ENCODE data around the gene PRRC2A. TPM values are rescaled to one million over a fixed set of nuclear protein-coding genes. Genes with fewer than 3 reads are reported as not detected.

Gene PRRC2A
- total RNA-seq, 2 experiments from 2014 or later, result 156 to 355 TPM

GRCh38 chr6:31687321-31687720 lies 66.8 kb downstream of the PRRC2A start:
- H3K79me2 ChIP-seq (ENCODE audit: insufficient read depth, low read depth, low read length), result no peaks in the 10 kb centered on the region
- H3K36me3 ChIP-seq (ENCODE audit: insufficient read depth, low read length), result peaks cover 56% of the 10 kb centered on the region
- no TSS peak for BruUV-seq (replicated peaks)
- no peaks in the 10 kb centered on the region for H3K9me2 ChIP-seq (ENCODE audit: insufficient read depth, low read length)
- H3K9me3 ChIP-seq (ENCODE audit: low read length), result no peaks in the 10 kb centered on the region
- no peak for DNase-seq (ENCODE audit: low spot score)
- H3K4me1 ChIP-seq (ENCODE audit: insufficient read depth, low read length, poor library complexity, severe bottlenecking), result peaks cover 12% of the 10 kb centered on the region
- intact Hi-C loops (cut with micrococcal nuclease; ENCODE audit: unreplicated experiment), result loop anchor here (10.0 kb wide), 2 partner anchors 207 to 463 kb away; partner anchors contain the start of gene EHMT2
- TF ChIP-seq CTCF (conservative IDR thresholded peaks at IDR 0.05; ENCODE audit: low read length) (no peak), EZH2phosphoT487 (IDR thresholded peaks at IDR 0.05; ENCODE audit: borderline replicate concordance, low read depth, low read length) (no peak)
- no peak overlapping the region for H3K4me3 ChIP-seq (ENCODE audit: low read depth, low read length, poor library complexity, severe bottlenecking)
- H3K4me2 ChIP-seq (ENCODE audit: low read length), result no peak overlapping the region
- no peak overlapping the region for H3K27ac ChIP-seq (ENCODE audit: low read depth, low read length, poor library complexity, severe bottlenecking)
- no peaks in the 10 kb centered on the region for H4K20me1 ChIP-seq (ENCODE audit: insufficient read depth, low read length)
- ChIA-PET POLR2A (interaction anchor here (0.7 kb wide), 1 partner anchor 12 kb away, joined by 3 read pairs; no protein-coding TSS in a partner anchor), CTCF (ENCODE audit: unreplicated experiment) (interaction anchor here (0.6 kb wide), 1 partner anchor 73 kb away, joined by 3 read pairs; no protein-coding TSS in a partner anchor)
- no peak overlapping the region for H2AFZ ChIP-seq (ENCODE audit: low read length)

Small RNAs within 50 kb of the gene (microRNA-seq; reads per million reads assigned to microRNA genes)
- gene MIR6832 (ENCODE audit: borderline replicate concordance), result not detected

Small RNAs within 50 kb of the gene (small RNA-seq; reads per million reads assigned to genes)
- not detected for gene MIR6832
- not detected for gene RF00019
- 12.4 reads per million, percentile 96 among the genes with 10 or more reads in this experiment for gene SNORA38
- not detected for gene UQCRHP1

Other genes with a start within 250 kb of the PRRC2A start
Only the 30 nearest of the 35 such genes appear.
- 24.2 and 26.3 TPM in 2 replicates for gene MICB, start 122.6 kb upstream of the PRRC2A start, total RNA-seq (2014; rRNA removed; shearing (Covaris generic))
- 32.4 and 33.9 TPM in 2 replicates for gene MICB, start 122.6 kb upstream of the PRRC2A start, total RNA-seq (2022)
- gene MCCD1, start 91.8 kb upstream of the PRRC2A start, total RNA-seq (2014; rRNA removed; shearing (Covaris generic)), result not detected in 2 replicates
- gene MCCD1, start 91.8 kb upstream of the PRRC2A start, total RNA-seq (2022), result not detected in 2 replicates
- 736 and 747 TPM in 2 replicates for gene DDX39B, start 78.7 kb upstream of the PRRC2A start, total RNA-seq (2014; rRNA removed; shearing (Covaris generic))
- 478 and 481 TPM in 2 replicates for gene DDX39B, start 78.7 kb upstream of the PRRC2A start, total RNA-seq (2022)
- gene ATP6V1G2, start 74.1 kb upstream of the PRRC2A start, total RNA-seq (2014; rRNA removed; shearing (Covaris generic)), result 3.8 and 4.2 TPM in 2 replicates
- 14.1 and 15.9 TPM in 2 replicates for gene ATP6V1G2, start 74.1 kb upstream of the PRRC2A start, total RNA-seq (2022)
- gene NFKBIL1, start 73.1 kb upstream of the PRRC2A start, total RNA-seq (2014; rRNA removed; shearing (Covaris generic)), result 17.1 and 21.8 TPM in 2 replicates
- 22.7 and 23.2 TPM in 2 replicates for gene NFKBIL1, start 73.1 kb upstream of the PRRC2A start, total RNA-seq (2022)
- gene LTA, start 48.4 kb upstream of the PRRC2A start, total RNA-seq (2014; rRNA removed; shearing (Covaris generic)), result 0.98 and 1.1 TPM in 2 replicates
- 4.1 and 4.3 TPM in 2 replicates for gene LTA, start 48.4 kb upstream of the PRRC2A start, total RNA-seq (2022)
- gene TNF, start 45.1 kb upstream of the PRRC2A start, total RNA-seq (2014; rRNA removed; shearing (Covaris generic)), result 1.7 and 3.5 TPM in 2 replicates
- 2.5 TPM in 2 replicates for gene TNF, start 45.1 kb upstream of the PRRC2A start, total RNA-seq (2022)
- gene LTB, start 38.3 kb upstream of the PRRC2A start, total RNA-seq (2014; rRNA removed; shearing (Covaris generic)), result 36.5 and 46.8 TPM in 2 replicates
- gene LTB, start 38.3 kb upstream of the PRRC2A start, total RNA-seq (2022), result 36.9 and 39.2 TPM in 2 replicates
- 1.2 and 3.0 TPM in 2 replicates for gene LST1, start 34.4 kb upstream of the PRRC2A start, total RNA-seq (2014; rRNA removed; shearing (Covaris generic))
- 4.2 and 4.9 TPM in 2 replicates for gene LST1, start 34.4 kb upstream of the PRRC2A start, total RNA-seq (2022)
- 1.6 TPM in 1 of 2 replicates, not detected in the other for gene NCR3, start 27.7 kb upstream of the PRRC2A start, total RNA-seq (2014; rRNA removed; shearing (Covaris generic))
- 0.74 and 2.0 TPM in 2 replicates for gene NCR3, start 27.7 kb upstream of the PRRC2A start, total RNA-seq (2022)
- 15.3 and 22.0 TPM in 2 replicates for gene AIF1, start 5.5 kb upstream of the PRRC2A start, total RNA-seq (2014; rRNA removed; shearing (Covaris generic))
- 16.3 and 17.2 TPM in 2 replicates for gene AIF1, start 5.5 kb upstream of the PRRC2A start, total RNA-seq (2022)
- gene BAG6, start 31.9 kb downstream of the PRRC2A start, total RNA-seq (2014; rRNA removed; shearing (Covaris generic)), result 191 and 233 TPM in 2 replicates
- gene BAG6, start 31.9 kb downstream of the PRRC2A start, total RNA-seq (2022), result 320 and 323 TPM in 2 replicates
- 0.13 and 1.5 TPM in 2 replicates for gene APOM, start 35.2 kb downstream of the PRRC2A start, total RNA-seq (2014; rRNA removed; shearing (Covaris generic))
- gene APOM, start 35.2 kb downstream of the PRRC2A start, total RNA-seq (2022), result 2.1 and 3.6 TPM in 2 replicates
- 17.5 and 18.5 TPM in 2 replicates for gene C6orf47, start 40.1 kb downstream of the PRRC2A start, total RNA-seq (2014; rRNA removed; shearing (Covaris generic))
- 16.7 and 17.4 TPM in 2 replicates for gene C6orf47, start 40.1 kb downstream of the PRRC2A start, total RNA-seq (2022)
- gene GPANK1, start 44.3 kb downstream of the PRRC2A start, total RNA-seq (2014; rRNA removed; shearing (Covaris generic)), result 34.3 and 50.9 TPM in 2 replicates
- 38.8 and 40.7 TPM in 2 replicates for gene GPANK1, start 44.3 kb downstream of the PRRC2A start, total RNA-seq (2022)
- 207 and 230 TPM in 2 replicates for gene CSNK2B, start 45.4 kb downstream of the PRRC2A start, total RNA-seq (2014; rRNA removed; shearing (Covaris generic))
- 245 and 254 TPM in 2 replicates for gene CSNK2B, start 45.4 kb downstream of the PRRC2A start, total RNA-seq (2022)
- gene LY6G5B, start 49.3 kb downstream of the PRRC2A start, total RNA-seq (2014; rRNA removed; shearing (Covaris generic)), result 12.3 and 15.9 TPM in 2 replicates
- 28.7 and 32.0 TPM in 2 replicates for gene LY6G5B, start 49.3 kb downstream of the PRRC2A start, total RNA-seq (2022)
- gene LY6G5C, start 60.4 kb downstream of the PRRC2A start, total RNA-seq (2014; rRNA removed; shearing (Covaris generic)), result 1.6 and 1.8 TPM in 2 replicates
- 2.5 and 3.5 TPM in 2 replicates for gene LY6G5C, start 60.4 kb downstream of the PRRC2A start, total RNA-seq (2022)
- 28.6 and 34.8 TPM in 2 replicates for gene ABHD16A, start 82.6 kb downstream of the PRRC2A start, total RNA-seq (2014; rRNA removed; shearing (Covaris generic))
- 32.7 and 35.2 TPM in 2 replicates for gene ABHD16A, start 82.6 kb downstream of the PRRC2A start, total RNA-seq (2022)
- gene LY6G6F, start 86.2 kb downstream of the PRRC2A start, total RNA-seq (2014; rRNA removed; shearing (Covaris generic)), result not detected in 2 replicates
- gene LY6G6F, start 86.2 kb downstream of the PRRC2A start, total RNA-seq (2022), result not detected in 2 replicates
- gene LY6G6D, start 94.6 kb downstream of the PRRC2A start, total RNA-seq (2014; rRNA removed; shearing (Covaris generic)), result not detected in 2 replicates
- gene LY6G6D, start 94.6 kb downstream of the PRRC2A start, total RNA-seq (2022), result not detected in 2 replicates
- not detected in 2 replicates for gene LY6G6C, start 101.0 kb downstream of the PRRC2A start, total RNA-seq (2014; rRNA removed; shearing (Covaris generic))
- gene LY6G6C, start 101.0 kb downstream of the PRRC2A start, total RNA-seq (2022), result not detected in 2 replicates
- not detected in 2 replicates for gene MPIG6B, start 102.7 kb downstream of the PRRC2A start, total RNA-seq (2014; rRNA removed; shearing (Covaris generic))
- gene MPIG6B, start 102.7 kb downstream of the PRRC2A start, total RNA-seq (2022), result not detected in 2 replicates
- gene DDAH2, start 108.6 kb downstream of the PRRC2A start, total RNA-seq (2014; rRNA removed; shearing (Covaris generic)), result 14.0 and 20.6 TPM in 2 replicates
- 20.4 and 26.4 TPM in 2 replicates for gene DDAH2, start 108.6 kb downstream of the PRRC2A start, total RNA-seq (2022)
- gene CLIC1, start 115.8 kb downstream of the PRRC2A start, total RNA-seq (2014; rRNA removed; shearing (Covaris generic)), result 376 and 413 TPM in 2 replicates
- 314 and 318 TPM in 2 replicates for gene CLIC1, start 115.8 kb downstream of the PRRC2A start, total RNA-seq (2022)
- 104 and 108 TPM in 2 replicates for gene MSH5, start 119.3 kb downstream of the PRRC2A start, total RNA-seq (2014; rRNA removed; shearing (Covaris generic))
- 218 and 258 TPM in 2 replicates for gene MSH5, start 119.3 kb downstream of the PRRC2A start, total RNA-seq (2022)
- gene SAPCD1, start 141.9 kb downstream of the PRRC2A start, total RNA-seq (2014; rRNA removed; shearing (Covaris generic)), result 31.3 and 47.1 TPM in 2 replicates
- 53.5 and 66.8 TPM in 2 replicates for gene SAPCD1, start 141.9 kb downstream of the PRRC2A start, total RNA-seq (2022)
- gene VWA7, start 156.6 kb downstream of the PRRC2A start, total RNA-seq (2014; rRNA removed; shearing (Covaris generic)), result 2.1 and 2.2 TPM in 2 replicates
- gene VWA7, start 156.6 kb downstream of the PRRC2A start, total RNA-seq (2022), result 3.7 and 6.5 TPM in 2 replicates
- gene VARS1, start 175.0 kb downstream of the PRRC2A start, total RNA-seq (2014; rRNA removed; shearing (Covaris generic)), result 47.0 and 51.2 TPM in 2 replicates
- 118 and 137 TPM in 2 replicates for gene VARS1, start 175.0 kb downstream of the PRRC2A start, total RNA-seq (2022)
- gene LSM2, start 186.3 kb downstream of the PRRC2A start, total RNA-seq (2014; rRNA removed; shearing (Covaris generic)), result 65.2 and 78.4 TPM in 2 replicates
- gene LSM2, start 186.3 kb downstream of the PRRC2A start, total RNA-seq (2022), result 78.0 and 82.6 TPM in 2 replicates

Measured in OCI-LY7 (cell line).